Prostate gland (tissue), 2 donors: ENCODE measurements around the gene GRAMD4. TPM values are rescaled to one million over a fixed set of nuclear protein-coding genes. Genes with fewer than 3 reads are reported as not detected.

Experiments
- DNase-seq: peaks from one replicate; pipeline ENCODE4 v3.0.0-alpha.2; 2019; ENCODE audit warnings: low spot score
- H3K27ac ChIP-seq, 2 donors: fragments of 200-600 bp; sonication (generic); 2 replicates each; pipeline ENCODE4 v1.5.1; 2017 to 2019
- H3K27me3 ChIP-seq: fragments of 200-600 bp; sonication (generic); replicated peaks from 2 replicates; pipeline ENCODE4 v1.5.1; 2019; ENCODE audit not compliant: insufficient read depth
- H3K36me3 ChIP-seq, 2 donors: fragments of 200-600 bp; sonication (generic); 1 replicate in 1 of 2; 2 replicates in 1 of 2; pipeline versions ENCODE4 v1.5.1 to v1.8.1; 2017 to 2019
- H3K4me1 ChIP-seq: fragments of 200-600 bp; sonication (generic); replicated peaks from 2 replicates; pipeline ENCODE4 v1.5.1; 2019
- H3K4me3 ChIP-seq, 2 donors: fragments of 200-600 bp; sonication (generic); 2 replicates each; pipeline ENCODE4 v1.5.1; 2017 to 2019
- H3K9me3 ChIP-seq: fragments of 200-600 bp; sonication (generic); 2 replicates; pipeline ENCODE4 v1.5.1; 2017
- CTCF ChIP-seq, 4 experiments: fragments of 200-600 bp in 2 of 4; fragments of 450-650 bp in 2 of 4; sonication (generic) in 2 of 4; IDR thresholded peaks; 1 replicate in 3 of 4; 2 replicates in 1 of 4; pipeline ENCODE4 v1.5.1; 2016 to 2019; ENCODE audit warnings: antibody characterized with exemption in 4 of 4, mild to moderate bottlenecking in 2 of 4, moderate library complexity in 2 of 4
- POLR2A ChIP-seq: fragments of 450-650 bp; IDR thresholded peaks from one replicate; pipeline ENCODE4 v1.6.1; 2016; ENCODE audit warnings: antibody characterized with exemption, mild to moderate bottlenecking
- POLR2AphosphoS5 ChIP-seq: sonication (generic); formaldehyde crosslinking; IDR thresholded peaks from one replicate; pipeline ENCODE4 v1.6.1; 2017; ENCODE audit warnings: antibody characterized with exemption
- WGBS: methylation state at CpG from one replicate; pipeline ENCODE4 v1.1.5; 2018; 5-methylcytosine and 5-hydroxymethylcytosine counted together
- intact Hi-C: fragments of 100-400 bp; cut with DNase I; formaldehyde crosslinking; loops from one replicate; pipeline ENCODE4 v1.14.2; 2022
- total RNA-seq, 2 donors: library from RNA; depleted of rRNA; stranded (reverse); fragments of >200 nt; gene quantifications; one replicate each; pipeline ENCODE4 v1.1.0, GENCODE V29; 2016

GRAMD4 gene
- total RNA-seq, 2 donors from 2014 or later, result 12.1 to 20.2 TPM

GRCh38 chr22:46707827-46708570 is 87.8 kb downstream of the GRAMD4 start:
- H3K27me3 ChIP-seq, result peaks cover 10% of the 10 kb centered on the region
- no peak for DNase-seq
- no peaks in the 10 kb centered on the region for H3K9me3 ChIP-seq
- 93% methylated on average over 31 of the region's 32 CpGs for WGBS
- H3K36me3 ChIP-seq, result peaks cover 0 to 3% of the 10 kb centered on the region in 2 donors
- H3K4me1 ChIP-seq, result no peaks in the 10 kb centered on the region
- TF ChIP-seq CTCF (IDR thresholded peaks at IDR 0.05) (no peak), POLR2A (no peak), POLR2AphosphoS5 (no peak)
- H3K27ac ChIP-seq, result no peak overlapping the region
- intact Hi-C loops, result no loop called here
- H3K4me3 ChIP-seq, result no peak overlapping the region

GRCh38 chr22:46708766-46709330 is 88.7 kb downstream of the GRAMD4 start:
- Histone ChIP-seq H3K36me3 (peaks cover 0 to 3% of the 10 kb centered on the region in 2 donors), H3K4me3 (no peak overlapping the region), H3K27ac (no peak overlapping the region), H3K27me3 (peaks cover 10% of the 10 kb centered on the region), H3K4me1 (no peaks in the 10 kb centered on the region), H3K9me3 (no peaks in the 10 kb centered on the region)
- DNase-seq, result no peak
- WGBS, result 91% methylated on average over 17 of the region's 17 CpGs
- intact Hi-C loops, result no loop called here
- no peak for TF ChIP-seq POLR2A
- no peak for TF ChIP-seq CTCF (IDR thresholded peaks at IDR 0.05)
- no peak for TF ChIP-seq POLR2AphosphoS5

GRCh38 chr22:46710806-46711205 is 90.6 kb downstream of the GRAMD4 start:
- Histone ChIP-seq H3K4me3 (no peak overlapping the region), H3K36me3 (peaks cover 0 to 3% of the 10 kb centered on the region in 2 donors), H3K4me1 (no peaks in the 10 kb centered on the region), H3K27me3 (peaks cover 10% of the 10 kb centered on the region), H3K9me3 (no peaks in the 10 kb centered on the region), H3K27ac (no peak overlapping the region)
- no peak for TF ChIP-seq POLR2AphosphoS5
- TF ChIP-seq POLR2A, result no peak
- no peak for TF ChIP-seq CTCF (IDR thresholded peaks at IDR 0.05)
- 87% methylated on average over 11 of the region's 11 CpGs for WGBS
- no peak for DNase-seq
- intact Hi-C loops, result no loop called here

GRCh38 chr22:46712288-46712687 is 92.1 kb downstream of the GRAMD4 start:
- 93% methylated on average over 8 of the region's 8 CpGs for WGBS
- H3K4me3 ChIP-seq, result no peak overlapping the region
- no peak for DNase-seq
- H3K4me1 ChIP-seq, result no peaks in the 10 kb centered on the region
- intact Hi-C loops, result no loop called here
- no peaks in the 10 kb centered on the region for H3K9me3 ChIP-seq
- H3K27me3 ChIP-seq, result peaks cover 10% of the 10 kb centered on the region
- no peak overlapping the region for H3K27ac ChIP-seq
- peaks cover 0 to 3% of the 10 kb centered on the region in 2 donors for H3K36me3 ChIP-seq
- no peak for TF ChIP-seq POLR2AphosphoS5
- no peak for TF ChIP-seq POLR2A
- no peak for TF ChIP-seq CTCF (IDR thresholded peaks at IDR 0.05)

- Histone ChIP-seq H3K36me3 (peaks cover 0 to 3% of the 10 kb centered on the region in 2 donors), H3K4me1 (no peaks in the 10 kb centered on the region), H3K27ac (no peak overlapping the region), H3K4me3 (no peak overlapping the region), H3K9me3 (no peaks in the 10 kb centered on the region), H3K27me3 (peaks cover 3% of the 10 kb centered on the region)
- intact Hi-C loops, result no loop called here
- DNase-seq, result no peak
- no peak for TF ChIP-seq POLR2AphosphoS5
- no peak for TF ChIP-seq POLR2A
- no peak for TF ChIP-seq CTCF (IDR thresholded peaks at IDR 0.05)
- 24% methylated on average over 4 of the region's 4 CpGs for WGBS
Observed at GRCh38 chr22:46714550-46714949, 94.4 kb downstream of the GRAMD4 start.
